ENCODE data around the gene FAM210A. TPM values are rescaled to one million over a fixed set of nuclear protein-coding genes. Genes with fewer than 3 reads are reported as not detected.

The FAM210A gene
- total RNA-seq, 1 experiment from 2014 or later, result 17.4 TPM

DNA sequence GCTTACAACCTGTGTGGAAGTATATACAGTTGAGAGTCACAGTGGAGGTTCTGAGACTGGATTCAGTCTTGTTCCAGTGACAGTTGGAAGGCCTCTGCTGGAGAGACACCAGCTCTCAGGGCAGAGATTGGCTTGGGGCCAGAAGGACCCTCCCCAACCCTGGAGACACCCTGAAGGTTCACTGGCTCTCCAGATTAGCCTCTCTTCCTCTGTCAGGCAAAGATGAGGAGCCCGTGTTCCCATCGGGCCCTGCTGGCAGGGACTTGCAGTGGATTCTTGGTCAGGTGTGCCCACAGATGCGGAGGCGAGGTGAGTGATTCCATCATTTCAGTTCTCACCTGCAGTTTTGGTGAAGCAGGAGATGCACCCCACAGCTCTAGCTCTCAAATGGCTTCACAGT lies 78.6 kb downstream of the FAM210A start:
- ATAC-seq (no peak), DNase-seq (ENCODE audit: low spot score) (no peak)
- H3K4me1 Mint-ChIP-seq, result peaks cover 5% of the 10 kb centered on the region; the same call in 1 of the 2 replicates
- H3K27me3 Mint-ChIP-seq (ENCODE audit: low read depth), result no peaks in the 10 kb centered on the region; the same call in 1 of the 2 replicates
- no peak overlapping the region for H3K27ac Mint-ChIP-seq
- no peak for TF ChIP-seq CTCF (IDR thresholded peaks at IDR 0.05)
- TF ChIP-seq, protein P1, sequence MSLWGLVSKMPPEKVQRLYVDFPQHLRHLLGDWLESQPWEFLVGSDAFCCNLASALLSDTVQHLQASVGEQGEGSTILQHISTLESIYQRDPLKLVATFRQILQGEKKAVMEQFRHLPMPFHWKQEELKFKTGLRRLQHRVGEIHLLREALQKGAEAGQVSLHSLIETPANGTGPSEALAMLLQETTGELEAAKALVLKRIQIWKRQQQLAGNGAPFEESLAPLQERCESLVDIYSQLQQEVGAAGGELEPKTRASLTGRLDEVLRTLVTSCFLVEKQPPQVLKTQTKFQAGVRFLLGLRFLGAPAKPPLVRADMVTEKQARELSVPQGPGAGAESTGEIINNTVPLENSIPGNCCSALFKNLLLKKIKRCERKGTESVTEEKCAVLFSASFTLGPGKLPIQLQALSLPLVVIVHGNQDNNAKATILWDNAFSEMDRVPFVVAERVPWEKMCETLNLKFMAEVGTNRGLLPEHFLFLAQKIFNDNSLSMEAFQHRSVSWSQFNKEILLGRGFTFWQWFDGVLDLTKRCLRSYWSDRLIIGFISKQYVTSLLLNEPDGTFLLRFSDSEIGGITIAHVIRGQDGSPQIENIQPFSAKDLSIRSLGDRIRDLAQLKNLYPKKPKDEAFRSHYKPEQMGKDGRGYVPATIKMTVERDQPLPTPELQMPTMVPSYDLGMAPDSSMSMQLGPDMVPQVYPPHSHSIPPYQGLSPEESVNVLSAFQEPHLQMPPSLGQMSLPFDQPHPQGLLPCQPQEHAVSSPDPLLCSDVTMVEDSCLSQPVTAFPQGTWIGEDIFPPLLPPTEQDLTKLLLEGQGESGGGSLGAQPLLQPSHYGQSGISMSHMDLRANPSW (CRISPR knock-in tag; conservative IDR thresholded peaks at IDR 0.05; ENCODE audit: low read depth), result no peak
- TF ChIP-seq, protein P2, sequence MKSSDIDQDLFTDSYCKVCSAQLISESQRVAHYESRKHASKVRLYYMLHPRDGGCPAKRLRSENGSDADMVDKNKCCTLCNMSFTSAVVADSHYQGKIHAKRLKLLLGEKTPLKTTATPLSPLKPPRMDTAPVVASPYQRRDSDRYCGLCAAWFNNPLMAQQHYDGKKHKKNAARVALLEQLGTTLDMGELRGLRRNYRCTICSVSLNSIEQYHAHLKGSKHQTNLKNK (CRISPR knock-in tag; IDR thresholded peaks at IDR 0.05), result no peak
- no peak for TF ChIP-seq ZNF416 (CRISPR knock-in tag; IDR thresholded peaks at IDR 0.05)
- TF ChIP-seq, protein P3, sequence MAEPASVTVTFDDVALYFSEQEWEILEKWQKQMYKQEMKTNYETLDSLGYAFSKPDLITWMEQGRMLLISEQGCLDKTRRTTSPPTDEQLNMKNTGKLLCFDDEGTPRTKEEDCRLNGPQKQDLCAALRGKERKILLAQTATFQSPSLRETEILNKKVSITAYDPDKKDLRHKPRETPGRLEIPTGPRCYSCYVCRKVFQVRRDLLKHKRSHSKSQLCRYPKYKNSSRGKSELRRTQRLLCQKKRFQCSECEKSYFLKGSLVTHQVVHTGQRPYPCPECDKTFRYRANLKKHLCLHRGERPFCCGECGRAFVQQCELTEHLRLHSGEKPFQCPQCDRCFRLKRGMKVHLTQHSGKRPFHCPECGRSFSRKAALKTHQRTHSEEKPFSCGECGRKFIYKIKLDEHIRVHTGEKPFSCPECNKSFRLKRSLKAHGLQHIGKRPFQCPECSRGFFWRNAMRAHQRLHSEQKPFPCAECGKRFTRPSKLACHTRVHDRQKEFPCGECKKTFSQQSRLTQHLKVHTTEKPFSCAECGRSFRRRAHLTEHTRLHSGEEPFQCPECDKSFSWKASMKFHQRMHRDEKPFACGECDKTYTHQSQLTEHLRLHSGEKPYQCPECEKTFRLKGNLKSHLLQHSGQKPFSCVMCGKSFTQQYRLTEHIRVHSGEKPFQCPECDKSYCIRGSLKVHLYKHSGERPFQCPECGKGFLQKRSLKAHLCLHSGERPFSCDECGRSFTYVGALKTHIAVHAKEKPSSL (CRISPR knock-in tag; conservative IDR thresholded peaks at IDR 0.05), result no peak
- TF ChIP-seq ZNF317 (CRISPR knock-in tag; IDR thresholded peaks at IDR 0.05; ENCODE audit: borderline replicate concordance, low read depth), result no peak
- TF ChIP-seq EMX1 (CRISPR knock-in tag; IDR thresholded peaks at IDR 0.05), result no peak
- no peak for TF ChIP-seq HMGA2 (CRISPR knock-in tag; IDR thresholded peaks at IDR 0.05)
- TF ChIP-seq, protein P4, sequence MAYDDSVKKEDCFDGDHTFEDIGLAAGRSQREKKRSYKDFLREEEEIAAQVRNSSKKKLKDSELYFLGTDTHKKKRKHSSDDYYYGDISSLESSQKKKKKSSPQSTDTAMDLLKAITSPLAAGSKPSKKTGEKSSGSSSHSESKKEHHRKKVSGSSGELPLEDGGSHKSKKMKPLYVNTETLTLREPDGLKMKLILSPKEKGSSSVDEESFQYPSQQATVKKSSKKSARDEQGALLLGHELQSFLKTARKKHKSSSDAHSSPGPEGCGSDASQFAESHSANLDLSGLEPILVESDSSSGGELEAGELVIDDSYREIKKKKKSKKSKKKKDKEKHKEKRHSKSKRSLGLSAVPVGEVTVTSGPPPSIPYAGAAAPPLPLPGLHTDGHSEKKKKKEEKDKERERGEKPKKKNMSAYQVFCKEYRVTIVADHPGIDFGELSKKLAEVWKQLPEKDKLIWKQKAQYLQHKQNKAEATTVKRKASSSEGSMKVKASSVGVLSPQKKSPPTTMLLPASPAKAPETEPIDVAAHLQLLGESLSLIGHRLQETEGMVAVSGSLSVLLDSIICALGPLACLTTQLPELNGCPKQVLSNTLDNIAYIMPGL (CRISPR knock-in tag; IDR thresholded peaks at IDR 0.05), result no peak
- TF ChIP-seq PRDM15 (CRISPR knock-in tag; IDR thresholded peaks at IDR 0.05), result no peak
- no peaks in the 10 kb centered on the region for H3K36me3 Mint-ChIP-seq
- ChIA-PET CTCF (no interaction called here), POLR2A (interaction anchor here (0.6 kb wide), 1 partner anchor 648 kb away, joined by 7 read pairs; no protein-coding TSS in a partner anchor)
- H3K4me3 Mint-ChIP-seq, result no peak overlapping the region
- H3K9me3 Mint-ChIP-seq, result no peaks in the 10 kb centered on the region

GRCh38 chr18:13646633-13647032 lies 79.7 kb downstream of the FAM210A start:
- peaks cover 7% of the 10 kb centered on the region; the same call in 1 of the 2 replicates for H3K27me3 Mint-ChIP-seq (ENCODE audit: low read depth)
- H3K36me3 Mint-ChIP-seq, result no peaks in the 10 kb centered on the region
- H3K27ac Mint-ChIP-seq, result no peak overlapping the region
- ATAC-seq, result no peak
- H3K9me3 Mint-ChIP-seq, result no peaks in the 10 kb centered on the region
- peaks cover 5% of the 10 kb centered on the region; the same call in 1 of the 2 replicates for H3K4me1 Mint-ChIP-seq
- H3K4me3 Mint-ChIP-seq, result no peak overlapping the region
- DNase-seq (ENCODE audit: low spot score), result no peak
- ChIA-PET CTCF (no interaction called here), POLR2A (no interaction called here)
- TF ChIP-seq ZNF416 (CRISPR knock-in tag; IDR thresholded peaks at IDR 0.05) (no peak), GRHL2 (CRISPR knock-in tag; IDR thresholded peaks at IDR 0.05; ENCODE audit: insufficient replicate concordance, severe bottlenecking) (no peak), MYBL2 (CRISPR knock-in tag; IDR thresholded peaks at IDR 0.05) (no peak), ERG (CRISPR knock-in tag; IDR thresholded peaks at IDR 0.05) (no peak), HMGA2 (CRISPR knock-in tag; IDR thresholded peaks at IDR 0.05) (no peak), TCF7 (CRISPR knock-in tag; IDR thresholded peaks at IDR 0.05; ENCODE audit: low read depth) (no peak), EMX1 (CRISPR knock-in tag; IDR thresholded peaks at IDR 0.05) (no peak), SMAD3 (CRISPR knock-in tag; IDR thresholded peaks at IDR 0.05; ENCODE audit: borderline replicate concordance) (no peak)
- TF ChIP-seq, protein P5, sequence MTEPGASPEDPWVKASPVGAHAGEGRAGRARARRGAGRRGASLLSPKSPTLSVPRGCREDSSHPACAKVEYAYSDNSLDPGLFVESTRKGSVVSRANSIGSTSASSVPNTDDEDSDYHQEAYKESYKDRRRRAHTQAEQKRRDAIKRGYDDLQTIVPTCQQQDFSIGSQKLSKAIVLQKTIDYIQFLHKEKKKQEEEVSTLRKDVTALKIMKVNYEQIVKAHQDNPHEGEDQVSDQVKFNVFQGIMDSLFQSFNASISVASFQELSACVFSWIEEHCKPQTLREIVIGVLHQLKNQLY (CRISPR knock-in tag; IDR thresholded peaks at IDR 0.05), result no peak
- TF ChIP-seq, protein P6, sequence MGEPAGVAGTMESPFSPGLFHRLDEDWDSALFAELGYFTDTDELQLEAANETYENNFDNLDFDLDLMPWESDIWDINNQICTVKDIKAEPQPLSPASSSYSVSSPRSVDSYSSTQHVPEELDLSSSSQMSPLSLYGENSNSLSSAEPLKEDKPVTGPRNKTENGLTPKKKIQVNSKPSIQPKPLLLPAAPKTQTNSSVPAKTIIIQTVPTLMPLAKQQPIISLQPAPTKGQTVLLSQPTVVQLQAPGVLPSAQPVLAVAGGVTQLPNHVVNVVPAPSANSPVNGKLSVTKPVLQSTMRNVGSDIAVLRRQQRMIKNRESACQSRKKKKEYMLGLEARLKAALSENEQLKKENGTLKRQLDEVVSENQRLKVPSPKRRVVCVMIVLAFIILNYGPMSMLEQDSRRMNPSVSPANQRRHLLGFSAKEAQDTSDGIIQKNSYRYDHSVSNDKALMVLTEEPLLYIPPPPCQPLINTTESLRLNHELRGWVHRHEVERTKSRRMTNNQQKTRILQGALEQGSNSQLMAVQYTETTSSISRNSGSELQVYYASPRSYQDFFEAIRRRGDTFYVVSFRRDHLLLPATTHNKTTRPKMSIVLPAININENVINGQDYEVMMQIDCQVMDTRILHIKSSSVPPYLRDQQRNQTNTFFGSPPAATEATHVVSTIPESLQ (CRISPR knock-in tag; IDR thresholded peaks at IDR 0.05), result no peak
